GM12801 (cell line): ENCODE measurements around the gene TP53BP2.

Source experiments
- TF ChIP-seq, protein P1 (sequence below): IDR thresholded peaks from one replicate; pipeline ENCODE4 v1.5.1; 2011; ENCODE audit warnings: control low read depth; ENCODE audit not compliant: insufficient read length; ENCODE audit errors: extremely low read depth

The TP53BP2 gene

GRCh38 chr1:223845810-223846682 is at the start of gene TP53BP2:
Gene TP53BP2 (minus strand): TSS chr1:223845947. CDS start chr1:223845680, 267 bp downstream.
- TF ChIP-seq, protein P1, sequence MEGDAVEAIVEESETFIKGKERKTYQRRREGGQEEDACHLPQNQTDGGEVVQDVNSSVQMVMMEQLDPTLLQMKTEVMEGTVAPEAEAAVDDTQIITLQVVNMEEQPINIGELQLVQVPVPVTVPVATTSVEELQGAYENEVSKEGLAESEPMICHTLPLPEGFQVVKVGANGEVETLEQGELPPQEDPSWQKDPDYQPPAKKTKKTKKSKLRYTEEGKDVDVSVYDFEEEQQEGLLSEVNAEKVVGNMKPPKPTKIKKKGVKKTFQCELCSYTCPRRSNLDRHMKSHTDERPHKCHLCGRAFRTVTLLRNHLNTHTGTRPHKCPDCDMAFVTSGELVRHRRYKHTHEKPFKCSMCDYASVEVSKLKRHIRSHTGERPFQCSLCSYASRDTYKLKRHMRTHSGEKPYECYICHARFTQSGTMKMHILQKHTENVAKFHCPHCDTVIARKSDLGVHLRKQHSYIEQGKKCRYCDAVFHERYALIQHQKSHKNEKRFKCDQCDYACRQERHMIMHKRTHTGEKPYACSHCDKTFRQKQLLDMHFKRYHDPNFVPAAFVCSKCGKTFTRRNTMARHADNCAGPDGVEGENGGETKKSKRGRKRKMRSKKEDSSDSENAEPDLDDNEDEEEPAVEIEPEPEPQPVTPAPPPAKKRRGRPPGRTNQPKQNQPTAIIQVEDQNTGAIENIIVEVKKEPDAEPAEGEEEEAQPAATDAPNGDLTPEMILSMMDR: no peak

GRCh38 chr1:223887747-223888418 is 42.1 kb upstream of the TP53BP2 start:
- TF ChIP-seq, protein P1: no peak

DNA sequence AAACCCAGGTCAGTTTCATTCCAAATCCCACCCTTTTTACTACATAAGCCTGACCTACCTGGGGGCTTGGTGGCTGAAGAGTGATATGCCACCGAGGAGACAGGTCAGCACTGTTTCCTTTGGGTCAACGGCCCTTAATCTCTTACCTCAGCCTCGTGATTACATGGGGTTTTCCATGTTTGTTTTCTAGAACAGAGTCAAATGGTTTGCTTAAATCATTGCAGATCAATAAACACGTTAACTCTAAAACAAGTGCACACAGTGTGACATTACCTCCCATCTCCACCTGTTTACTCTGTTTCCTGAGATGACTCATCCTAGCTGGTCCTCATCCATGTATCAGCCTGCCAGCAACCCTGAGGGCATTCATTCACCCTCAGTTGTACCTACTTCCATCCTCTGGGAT is 40.8 kb upstream of the TP53BP2 start:
- TF ChIP-seq, protein P1: no peak

GRCh38 chr1:223885614-223886013 is 39.9 kb upstream of the TP53BP2 start:
- TF ChIP-seq, protein P1: no peak

DNA sequence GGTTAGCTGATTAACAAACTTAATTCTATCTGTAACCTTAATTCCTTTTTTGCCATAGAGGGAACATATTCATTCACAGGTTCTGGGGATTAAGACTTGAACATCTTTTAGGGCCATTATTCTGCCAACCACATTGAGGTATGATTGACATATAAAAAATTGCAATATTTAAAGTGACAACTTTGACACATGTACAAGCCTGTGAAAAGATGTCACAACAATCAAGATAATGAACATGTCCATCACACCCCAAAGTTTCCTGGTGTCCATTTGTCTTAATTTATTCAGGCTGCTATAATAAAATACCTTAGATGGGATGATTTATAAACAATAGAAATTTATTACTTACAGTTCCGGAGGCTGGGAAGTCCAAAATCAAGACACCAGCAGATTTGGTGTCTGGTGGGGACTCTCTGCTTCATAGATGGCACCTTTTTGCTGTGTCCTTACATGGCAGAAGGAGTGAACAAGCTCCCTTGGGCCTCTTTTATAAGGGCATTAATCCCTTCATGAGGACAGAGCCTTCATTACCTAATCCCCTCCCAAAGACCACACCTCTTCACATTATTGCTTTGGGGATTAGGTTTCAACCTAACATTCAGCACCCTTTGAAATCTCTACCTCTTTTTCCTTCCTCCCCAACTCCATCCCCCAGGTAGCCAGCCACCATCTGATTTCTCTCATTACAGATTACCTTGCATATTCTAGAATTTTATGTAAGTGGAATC is 33.0 kb upstream of the TP53BP2 start:
- TF ChIP-seq, protein P1: no peak

GRCh38 chr1:223877804-223878203 is 32.1 kb upstream of the TP53BP2 start:
- TF ChIP-seq, protein P1: no peak

GRCh38 chr1:223876590-223876989 is 30.8 kb upstream of the TP53BP2 start:
- TF ChIP-seq, protein P1: no peak
